A673 (cell line): ENCODE measurements around the gene HEPHL1. TPM values are rescaled to one million over a fixed set of nuclear protein-coding genes. Genes with fewer than 3 reads are reported as not detected.

Experiments
- BruUV-seq: library from RNA; stranded (reverse); fragments of 400-500 nt; replicated peaks from 2 replicates; lab custom pipeline; 2021; lab: Mats Ljungman, UMichigan
- CTCF ChIA-PET: fragments of 300-600 bp; sonication (Branson Sonifier 250); formaldehyde crosslinking; loops from one replicate; lab custom pipeline; 2022; ENCODE audit warnings: antibody characterized with exemption; lab: Charles Lee
- POLR2A ChIA-PET: fragments of 300-600 bp; sonication (Branson Sonifier 250); formaldehyde crosslinking; loops from one replicate; lab custom pipeline; 2022; ENCODE audit warnings: antibody characterized with exemption; ENCODE audit not compliant: low non-redundant PET; lab: Charles Lee
- DNase-seq: peaks from one replicate; pipeline ENCODE4 v3.0.0-alpha.2; 2015; ENCODE audit warnings: low spot score
- H3K27ac ChIP-seq: fragments of 200-600 bp; sonication (generic); 2 replicates; pipeline ENCODE4 v1.5.1; 2016; ENCODE audit warnings: mixed run types, low read depth, mild to moderate bottlenecking, mixed read lengths, antibody characterized with exemption, low read length; ENCODE audit not compliant: poor library complexity, severe bottlenecking
- H3K27me3 ChIP-seq: fragments of 200-600 bp; sonication (generic); replicated peaks from 2 replicates; pipeline ENCODE4 v1.6.1; 2017; ENCODE audit warnings: mixed run types, low read depth, mild to moderate bottlenecking, mixed read lengths, antibody characterized with exemption, low read length; ENCODE audit not compliant: insufficient read depth, poor library complexity
- H3K36me3 ChIP-seq: fragments of 200-600 bp; sonication (generic); 2 replicates; pipeline ENCODE4 v1.6.1; 2016; ENCODE audit warnings: mixed run types, mild to moderate bottlenecking, mixed read lengths, antibody characterized with exemption, low read length; ENCODE audit not compliant: insufficient read depth, poor library complexity, severe bottlenecking
- H3K4me1 ChIP-seq: fragments of 200-600 bp; sonication (generic); 2 replicates; pipeline ENCODE4 v1.6.1; 2017; ENCODE audit warnings: mixed run types, mild to moderate bottlenecking, mixed read lengths, antibody characterized with exemption, low read length; ENCODE audit not compliant: insufficient read depth, poor library complexity, severe bottlenecking
- H3K4me3 ChIP-seq: fragments of 200-600 bp; sonication (generic); 2 replicates; pipeline ENCODE4 v1.5.1; 2016; ENCODE audit warnings: low read depth, mixed run types, mild to moderate bottlenecking, mixed read lengths, low read length; ENCODE audit not compliant: poor library complexity, severe bottlenecking
- H3K9me3 ChIP-seq: fragments of 200-600 bp; sonication (generic); 2 replicates; pipeline ENCODE4 v1.6.1; 2016; ENCODE audit warnings: mixed run types, low read depth, mild to moderate bottlenecking, mixed read lengths, antibody characterized with exemption, low read length; ENCODE audit not compliant: poor library complexity, severe bottlenecking
- EZH2 ChIP-seq: fragments of 200-600 bp; sonication (generic); IDR thresholded peaks from 2 replicates; pipeline ENCODE4 v1.6.1; 2017; ENCODE audit warnings: borderline replicate concordance, low read depth, mild to moderate bottlenecking, mixed read lengths, antibody characterized with exemption, low read length; ENCODE audit not compliant: poor library complexity, severe bottlenecking
- intact Hi-C: fragments of 100-400 bp; cut with micrococcal nuclease; formaldehyde crosslinking; loops from one replicate; pipeline ENCODE4 v1.10.0; 2022; ENCODE audit not compliant: unreplicated experiment
- total RNA-seq: library from RNA; stranded (reverse); gene quantifications from 2 replicates; pipeline ENCODE4 v1.2.3, GENCODE V29; 2021
- TF ChIP-seq, protein P1 (sequence below): fragments of 300-800, 200-600 bp; sonication (generic); conservative IDR thresholded peaks from 2 replicates; pipeline ENCODE4 v1.5.1; 2017; ENCODE audit warnings: low read depth, mild to moderate bottlenecking, antibody characterized with exemption, low read length, moderate library complexity, mixed read lengths

The HEPHL1 gene
- total RNA-seq, 1 experiment from 2014 or later: not detected

DNA sequence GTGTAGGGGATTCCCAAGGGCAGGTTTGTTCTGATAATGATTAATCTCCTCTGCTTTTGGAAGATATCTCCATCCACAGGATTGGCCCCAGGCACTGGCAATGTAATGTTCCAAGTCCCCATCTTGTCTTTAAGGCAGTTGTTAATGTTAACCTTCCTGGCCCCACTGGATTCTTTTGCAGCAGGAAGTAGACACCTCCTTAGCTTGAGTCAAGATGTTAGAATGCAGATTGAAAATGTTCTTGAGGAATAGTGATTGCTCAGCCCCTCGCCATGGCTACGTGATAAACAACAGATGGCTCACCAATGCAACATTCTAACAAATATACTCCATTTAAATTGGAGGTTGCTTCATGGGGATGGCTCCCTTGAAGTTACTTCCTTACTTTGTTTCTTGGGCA lies 7.3 kb downstream of the HEPHL1 start:
- POLR2A ChIA-PET: no interaction called here
- no peaks in the 10 kb centered on the region for H3K9me3 ChIP-seq
- H3K27me3 ChIP-seq: no peaks in the 10 kb centered on the region
- intact Hi-C loops: no loop called here
- H3K4me1 ChIP-seq: no peaks in the 10 kb centered on the region
- H3K27ac ChIP-seq: no peak overlapping the region
- CTCF ChIA-PET: no interaction called here
- H3K36me3 ChIP-seq: no peaks in the 10 kb centered on the region
- no TSS peak for BruUV-seq
- TF ChIP-seq, protein P1, sequence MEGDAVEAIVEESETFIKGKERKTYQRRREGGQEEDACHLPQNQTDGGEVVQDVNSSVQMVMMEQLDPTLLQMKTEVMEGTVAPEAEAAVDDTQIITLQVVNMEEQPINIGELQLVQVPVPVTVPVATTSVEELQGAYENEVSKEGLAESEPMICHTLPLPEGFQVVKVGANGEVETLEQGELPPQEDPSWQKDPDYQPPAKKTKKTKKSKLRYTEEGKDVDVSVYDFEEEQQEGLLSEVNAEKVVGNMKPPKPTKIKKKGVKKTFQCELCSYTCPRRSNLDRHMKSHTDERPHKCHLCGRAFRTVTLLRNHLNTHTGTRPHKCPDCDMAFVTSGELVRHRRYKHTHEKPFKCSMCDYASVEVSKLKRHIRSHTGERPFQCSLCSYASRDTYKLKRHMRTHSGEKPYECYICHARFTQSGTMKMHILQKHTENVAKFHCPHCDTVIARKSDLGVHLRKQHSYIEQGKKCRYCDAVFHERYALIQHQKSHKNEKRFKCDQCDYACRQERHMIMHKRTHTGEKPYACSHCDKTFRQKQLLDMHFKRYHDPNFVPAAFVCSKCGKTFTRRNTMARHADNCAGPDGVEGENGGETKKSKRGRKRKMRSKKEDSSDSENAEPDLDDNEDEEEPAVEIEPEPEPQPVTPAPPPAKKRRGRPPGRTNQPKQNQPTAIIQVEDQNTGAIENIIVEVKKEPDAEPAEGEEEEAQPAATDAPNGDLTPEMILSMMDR: no peak
- TF ChIP-seq EZH2: no peak
- DNase-seq: no peak
- H3K4me3 ChIP-seq: no peak overlapping the region

GRCh38 chr11:94030059-94030458 lies 8.9 kb downstream of the HEPHL1 start:
- Histone ChIP-seq H3K27ac (no peak overlapping the region), H3K36me3 (no peaks in the 10 kb centered on the region), H3K9me3 (no peaks in the 10 kb centered on the region), H3K4me3 (no peak overlapping the region), H3K27me3 (no peaks in the 10 kb centered on the region), H3K4me1 (no peaks in the 10 kb centered on the region)
- no TSS peak for BruUV-seq
- ChIA-PET POLR2A (no interaction called here), CTCF (no interaction called here)
- intact Hi-C loops: no loop called here
- DNase-seq: no peak
- no peak for TF ChIP-seq EZH2
- TF ChIP-seq, protein P1: no peak

DNA sequence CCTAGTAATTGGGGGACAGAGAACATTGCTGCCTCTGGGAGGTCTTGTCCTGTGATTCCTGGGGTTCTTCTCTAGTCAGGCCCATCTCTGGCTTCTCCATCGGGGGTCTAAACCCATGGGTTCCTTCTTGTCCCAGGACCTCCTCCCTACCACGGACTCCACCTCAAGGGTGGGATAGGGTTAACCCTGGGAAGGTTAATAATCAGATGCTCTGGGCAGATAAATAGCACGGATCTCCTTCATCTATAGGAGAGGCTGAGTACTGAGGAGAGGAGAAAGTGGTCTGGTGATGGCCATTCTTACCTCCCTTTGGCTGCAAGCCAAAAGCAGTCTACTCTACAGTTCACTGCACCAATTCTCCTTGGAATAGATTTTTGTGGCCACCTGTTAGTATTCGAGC lies 10.5 kb downstream of the HEPHL1 start:
- BruUV-seq: no TSS peak
- H3K9me3 ChIP-seq: no peaks in the 10 kb centered on the region
- no peaks in the 10 kb centered on the region for H3K36me3 ChIP-seq
- H3K4me3 ChIP-seq: no peak overlapping the region
- DNase-seq: no peak
- H3K4me1 ChIP-seq: no peaks in the 10 kb centered on the region
- intact Hi-C loops: no loop called here
- H3K27me3 ChIP-seq: no peaks in the 10 kb centered on the region
- TF ChIP-seq EZH2: no peak
- TF ChIP-seq, protein P1: no peak
- no peak overlapping the region for H3K27ac ChIP-seq
- ChIA-PET POLR2A (interaction anchor here (0.7 kb wide), 1 partner anchor 239 kb away, joined by 4 read pairs; no protein-coding TSS in a partner anchor), CTCF (no interaction called here)
